ENCODE measurements around the gene BPHL. TPM values are rescaled to one million over a fixed set of nuclear protein-coding genes. Genes with fewer than 3 reads are reported as not detected.

The BPHL gene
- total RNA-seq, 1 experiment from 2014 or later, result 48.7 TPM

GRCh38 chr6:3181105-3181504 is 62.6 kb downstream of the BPHL start:
- H2BK12ac ChIP-seq (ENCODE audit: insufficient read length, low read depth, low read length), result no peak overlapping the region
- no peak overlapping the region for H4K91ac ChIP-seq (ENCODE audit: insufficient read length, low read depth, low read length)
- Mint-ChIP-seq H3K9me3 (no peaks in the 10 kb centered on the region; a peak in 1 of 5 replicates), H3K4me3 (no peak overlapping the region), H3K4me1 (peaks cover under 1 to 13% of the 10 kb centered on the region in 2 experiments), H3K27me3 (ENCODE audit: low read depth) (no peaks in the 10 kb centered on the region; the same call in 1 of the 2 replicates), H3K27ac (no peak overlapping the region), H3K36me3 (ENCODE audit: insufficient read depth in 1 of 3, low read depth in 3 of 3) (no peaks in the 10 kb centered on the region; a peak in 2 of 7 replicates)
- H3K79me2 ChIP-seq (ENCODE audit: insufficient read depth, low read length), result no peaks in the 10 kb centered on the region
- no peak overlapping the region for H2BK15ac ChIP-seq (ENCODE audit: low read depth, low read length)
- no peak overlapping the region for H2AK5ac ChIP-seq (ENCODE audit: insufficient read length, low read length)
- H4K5ac ChIP-seq (ENCODE audit: insufficient read length, low read depth, low read length), result no peak overlapping the region
- no peak overlapping the region for H3K4ac ChIP-seq (ENCODE audit: low read depth, low read length)
- H3K18ac ChIP-seq (ENCODE audit: insufficient read length, low read depth, low read length), result no peak overlapping the region
- DNase-seq, result no peak
- H3K23ac ChIP-seq (ENCODE audit: insufficient read length, low read depth, low read length), result no peak overlapping the region
- H3K56ac ChIP-seq (ENCODE audit: insufficient read length, low read depth, low read length), result no peak overlapping the region
- H2BK120ac ChIP-seq (ENCODE audit: low read depth, low read length, poor library complexity, severe bottlenecking), result no peak overlapping the region
- H2BK5ac ChIP-seq (ENCODE audit: insufficient read length, low read length), result no peak overlapping the region
- no peaks in the 10 kb centered on the region for H3K79me1 ChIP-seq (ENCODE audit: insufficient read depth, low read depth, low read length, poor library complexity, severe bottlenecking)
- H3K4me2 ChIP-seq (ENCODE audit: insufficient read depth, insufficient read length, low read length), result no peak overlapping the region
- TF ChIP-seq, protein P1, sequence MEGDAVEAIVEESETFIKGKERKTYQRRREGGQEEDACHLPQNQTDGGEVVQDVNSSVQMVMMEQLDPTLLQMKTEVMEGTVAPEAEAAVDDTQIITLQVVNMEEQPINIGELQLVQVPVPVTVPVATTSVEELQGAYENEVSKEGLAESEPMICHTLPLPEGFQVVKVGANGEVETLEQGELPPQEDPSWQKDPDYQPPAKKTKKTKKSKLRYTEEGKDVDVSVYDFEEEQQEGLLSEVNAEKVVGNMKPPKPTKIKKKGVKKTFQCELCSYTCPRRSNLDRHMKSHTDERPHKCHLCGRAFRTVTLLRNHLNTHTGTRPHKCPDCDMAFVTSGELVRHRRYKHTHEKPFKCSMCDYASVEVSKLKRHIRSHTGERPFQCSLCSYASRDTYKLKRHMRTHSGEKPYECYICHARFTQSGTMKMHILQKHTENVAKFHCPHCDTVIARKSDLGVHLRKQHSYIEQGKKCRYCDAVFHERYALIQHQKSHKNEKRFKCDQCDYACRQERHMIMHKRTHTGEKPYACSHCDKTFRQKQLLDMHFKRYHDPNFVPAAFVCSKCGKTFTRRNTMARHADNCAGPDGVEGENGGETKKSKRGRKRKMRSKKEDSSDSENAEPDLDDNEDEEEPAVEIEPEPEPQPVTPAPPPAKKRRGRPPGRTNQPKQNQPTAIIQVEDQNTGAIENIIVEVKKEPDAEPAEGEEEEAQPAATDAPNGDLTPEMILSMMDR (conservative IDR thresholded peaks at IDR 0.05), result no peak
- no peak overlapping the region for H3T11ph ChIP-seq (ENCODE audit: low read length)
- H3K4me1 ChIP-seq (ENCODE audit: insufficient read depth, low read length), result no peaks in the 10 kb centered on the region; the same call in 1 of the 2 replicates
- H3K14ac ChIP-seq (ENCODE audit: insufficient read depth, low read length), result no peak overlapping the region
- no peaks in the 10 kb centered on the region for H3K27me3 ChIP-seq (ENCODE audit: insufficient read depth, low read length)
- H3K9ac ChIP-seq (ENCODE audit: extremely low read depth, insufficient read length, low read length), result no peak overlapping the region
- no peak overlapping the region for H3K27ac ChIP-seq (ENCODE audit: insufficient read length, low read depth, low read length)
- no peak overlapping the region for H2BK20ac ChIP-seq (ENCODE audit: low read depth, low read length, poor library complexity, severe bottlenecking)
- no peak overlapping the region for H2AFZ ChIP-seq (ENCODE audit: low read length)
- no CpG with 5 or more reads among the region's 2 CpGs for WGBS (ENCODE audit: extremely low coverage, insufficient read length, low lambda C conversion rate)
- H3K9me3 ChIP-seq (ENCODE audit: control insufficient read depth, low read depth, low read length), result no peaks in the 10 kb centered on the region
- no peak overlapping the region for H4K8ac ChIP-seq (replicated peaks; ENCODE audit: insufficient read length, low read depth, low read length)
- no peaks in the 10 kb centered on the region for H3K23me2 ChIP-seq (ENCODE audit: insufficient read length, low read depth, low read length, poor library complexity, severe bottlenecking)
- H4K20me1 ChIP-seq (ENCODE audit: control insufficient read depth, insufficient read depth, insufficient read length), result no peaks in the 10 kb centered on the region

Measured in H9 (cell line).